CD4-positive, alpha-beta T cell treated with Interleukin-6 for 4 hours (primary cell): Measurements from ENCODE around the gene OMP.
A peak's percentile ranks its signal among the peaks of the same experiment; 100 is the strongest.

Source experiments
- DNase-seq: peaks from one replicate; pipeline ENCODE4 v3.0.0-alpha.2; 2020; ENCODE audit warnings: mixed read lengths

OMP gene

GRCh38 chr11:77142091-77142975 is 39.7 kb downstream of the OMP start:
- no peak for DNase-seq

- DNase-seq: no peak
Measured at GRCh38 chr11:77143405-77144020, 40.9 kb downstream of the OMP start.

- DNase-seq: no peak
Measured at GRCh38 chr11:77144196-77144856, 41.7 kb downstream of the OMP start.

- no peak for DNase-seq
Measured at GRCh38 chr11:77144857-77145428, 42.3 kb downstream of the OMP start.

- no peak for DNase-seq
Measured at GRCh38 chr11:77146261-77147035, 43.8 kb downstream of the OMP start.

- DNase-seq: no peak
Measured at GRCh38 chr11:77147036-77147315, 44.3 kb downstream of the OMP start.

- peak; percentile 45 for DNase-seq
Measured at GRCh38 chr11:77147668-77148321, 45.2 kb downstream of the OMP start.

GRCh38 chr11:77148963-77149715 is 46.5 kb downstream of the OMP start:
- no peak for DNase-seq

GRCh38 chr11:77149716-77150392 is 47.2 kb downstream of the OMP start:
- DNase-seq: no peak

- no peak for DNase-seq
Measured at GRCh38 chr11:77150836-77151235, 48.2 kb downstream of the OMP start.

- peak; percentile 42 for DNase-seq
Measured at GRCh38 chr11:77151804-77152509, 49.3 kb downstream of the OMP start.

GRCh38 chr11:77152846-77153245 is 50.2 kb downstream of the OMP start:
- no peak for DNase-seq
